Smooth muscle cell (in vitro differentiated cells): ENCODE results near the gene SMARCB1. TPM values are rescaled to one million over a fixed set of nuclear protein-coding genes. Genes with fewer than 3 reads are reported as not detected.

Experiments used
- DNase-seq: peaks from one replicate; lab custom pipeline; 2025; ENCODE audit not compliant: unreplicated experiment; lab: John Stamatoyannopoulos, UW
- H2AFZ ChIP-seq: fragments of 200-600 bp; sonication (generic); 2 replicates; pipeline ENCODE4 v1.6.0; 2016; ENCODE audit warnings: antibody characterized with exemption, low read depth, mild to moderate bottlenecking
- H3F3A ChIP-seq: fragments of 200-600 bp; sonication (generic); 2 replicates; pipeline ENCODE4 v1.6.0; 2017; ENCODE audit warnings: antibody characterized with exemption, low read depth
- H3K27ac ChIP-seq: fragments of 200-600 bp; sonication (generic); 2 replicates; pipeline ENCODE4 v1.5.1; 2016; ENCODE audit warnings: low read depth, mild to moderate bottlenecking
- H3K27me3 ChIP-seq: fragments of 200-600 bp; sonication (generic); 2 replicates; pipeline ENCODE4 v1.6.1; 2016; ENCODE audit warnings: low read depth, mild to moderate bottlenecking
- H3K36me3 ChIP-seq: fragments of 200-600 bp; sonication (generic); 2 replicates; pipeline ENCODE4 v1.5.1; 2016; ENCODE audit warnings: low read depth
- H3K4me1 ChIP-seq: fragments of 200-600 bp; sonication (generic); 2 replicates; pipeline ENCODE4 v1.5.1; 2016; ENCODE audit warnings: low read depth
- H3K4me2 ChIP-seq: fragments of 200-600 bp; sonication (generic); 2 replicates; pipeline ENCODE4 v1.6.0; 2016; ENCODE audit warnings: mild to moderate bottlenecking
- H3K4me3 ChIP-seq: fragments of 200-600 bp; sonication (generic); 2 replicates; pipeline ENCODE4 v1.5.1; 2016; ENCODE audit warnings: mild to moderate bottlenecking
- H3K79me2 ChIP-seq: fragments of 200-600 bp; sonication (generic); 2 replicates; pipeline ENCODE4 v1.6.0; 2016; ENCODE audit warnings: low read depth, mild to moderate bottlenecking
- H3K9ac ChIP-seq: fragments of 200-600 bp; sonication (generic); 2 replicates; pipeline ENCODE4 v1.6.0; 2016; ENCODE audit warnings: low read depth
- H3K9me3 ChIP-seq: fragments of 200-600 bp; sonication (generic); replicated peaks from 2 replicates; pipeline ENCODE4 v1.5.1; 2016; ENCODE audit warnings: low read depth
- H4K20me1 ChIP-seq: fragments of 200-600 bp; sonication (generic); 2 replicates; pipeline ENCODE4 v1.6.0; 2016; ENCODE audit warnings: low read depth
- WGBS: methylation state at CpG from one replicate; pipeline ENCODE4 v1.1.7; 2016; ENCODE audit warnings: low lambda C conversion rate; 5-methylcytosine and 5-hydroxymethylcytosine counted together
- polyA plus RNA-seq: library from polyadenylated mRNA; unstranded; fragments of >200 nt; fragmentation: Nextera tagmentation; extraction: Ambion mirVana; gene quantifications from 2 replicates; pipeline ENCODE4 v1.2.1, GENCODE V29; 2016
- total RNA-seq: library from RNA; depleted of rRNA; stranded (reverse); fragments of >200 nt; gene quantifications from 2 replicates; pipeline ENCODE4 v1.2.3, GENCODE V29; 2014
- TF ChIP-seq, protein P1 (sequence below): fragments of 200-600 bp; sonication (generic); IDR thresholded peaks from 2 replicates; pipeline ENCODE4 v1.5.1; 2017; ENCODE audit warnings: borderline replicate concordance, mild to moderate bottlenecking, antibody characterized with exemption; ENCODE audit not compliant: insufficient read depth, poor library complexity, severe bottlenecking

The SMARCB1 gene
- total and polyA plus RNA-seq, 2 experiments from 2014 or later, result 65.8 to 124 TPM

DNA sequence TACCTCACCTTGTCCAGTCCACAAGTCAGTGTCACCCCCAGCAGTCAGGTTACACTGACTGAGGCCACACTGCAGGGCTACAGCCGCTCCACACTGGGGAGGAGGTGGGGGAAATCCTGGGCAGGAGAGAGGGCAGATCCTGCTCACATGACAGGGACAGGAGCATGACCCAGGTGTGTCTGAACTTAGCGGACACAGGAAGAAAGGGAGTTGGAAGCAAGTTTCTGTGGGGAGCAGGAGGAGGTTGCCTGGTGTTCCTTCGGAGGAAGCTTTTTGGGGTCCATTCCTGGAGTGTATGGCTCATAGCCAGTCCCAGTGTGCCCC lies 8.2 kb upstream of the SMARCB1 start:
- H3K9ac ChIP-seq, result no peak overlapping the region
- no peaks in the 10 kb centered on the region for H3K27me3 ChIP-seq
- WGBS, result 94% methylated on average over 3 of the region's 3 CpGs
- H2AFZ ChIP-seq, result no peak overlapping the region
- H3K79me2 ChIP-seq, result no peaks in the 10 kb centered on the region
- TF ChIP-seq, protein P1, sequence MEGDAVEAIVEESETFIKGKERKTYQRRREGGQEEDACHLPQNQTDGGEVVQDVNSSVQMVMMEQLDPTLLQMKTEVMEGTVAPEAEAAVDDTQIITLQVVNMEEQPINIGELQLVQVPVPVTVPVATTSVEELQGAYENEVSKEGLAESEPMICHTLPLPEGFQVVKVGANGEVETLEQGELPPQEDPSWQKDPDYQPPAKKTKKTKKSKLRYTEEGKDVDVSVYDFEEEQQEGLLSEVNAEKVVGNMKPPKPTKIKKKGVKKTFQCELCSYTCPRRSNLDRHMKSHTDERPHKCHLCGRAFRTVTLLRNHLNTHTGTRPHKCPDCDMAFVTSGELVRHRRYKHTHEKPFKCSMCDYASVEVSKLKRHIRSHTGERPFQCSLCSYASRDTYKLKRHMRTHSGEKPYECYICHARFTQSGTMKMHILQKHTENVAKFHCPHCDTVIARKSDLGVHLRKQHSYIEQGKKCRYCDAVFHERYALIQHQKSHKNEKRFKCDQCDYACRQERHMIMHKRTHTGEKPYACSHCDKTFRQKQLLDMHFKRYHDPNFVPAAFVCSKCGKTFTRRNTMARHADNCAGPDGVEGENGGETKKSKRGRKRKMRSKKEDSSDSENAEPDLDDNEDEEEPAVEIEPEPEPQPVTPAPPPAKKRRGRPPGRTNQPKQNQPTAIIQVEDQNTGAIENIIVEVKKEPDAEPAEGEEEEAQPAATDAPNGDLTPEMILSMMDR, result no peak
- no peak for DNase-seq
- no peaks in the 10 kb centered on the region for H3K9me3 ChIP-seq
- peaks cover 4% of the 10 kb centered on the region for H3K4me1 ChIP-seq
- no peaks in the 10 kb centered on the region for H3F3A ChIP-seq
- no peaks in the 10 kb centered on the region for H3K36me3 ChIP-seq
- H4K20me1 ChIP-seq, result no peaks in the 10 kb centered on the region
- no peak overlapping the region for H3K4me2 ChIP-seq
- H3K27ac ChIP-seq, result no peak overlapping the region
- H3K4me3 ChIP-seq, result no peak overlapping the region

DNA sequence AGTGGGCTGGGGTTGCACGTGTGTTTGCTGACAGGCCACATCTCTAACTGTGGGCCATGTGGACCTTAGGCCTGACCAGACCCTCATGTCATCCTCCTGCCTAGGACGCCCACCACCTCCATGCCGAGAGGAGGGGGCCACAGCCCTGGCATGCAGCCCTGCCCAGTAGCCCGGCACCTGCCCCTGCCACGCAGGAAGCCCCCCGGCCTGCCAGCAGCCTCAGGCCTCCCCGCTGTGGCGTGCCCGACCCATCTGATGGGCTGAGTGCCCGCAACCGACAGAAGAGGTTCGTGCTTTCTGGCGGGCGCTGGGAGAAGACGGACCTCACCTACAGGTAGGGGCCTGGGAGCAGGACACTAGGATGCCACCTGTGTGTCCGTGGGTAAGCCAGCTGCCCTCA lies 7.7 kb upstream of the SMARCB1 start:
- no peaks in the 10 kb centered on the region for H3K79me2 ChIP-seq
- no peaks in the 10 kb centered on the region for H3F3A ChIP-seq
- TF ChIP-seq, protein P1, result no peak
- no peaks in the 10 kb centered on the region for H3K9me3 ChIP-seq
- 99% methylated on average over 16 of the region's 16 CpGs for WGBS
- H3K9ac ChIP-seq, result no peak overlapping the region
- H3K27ac ChIP-seq, result no peak overlapping the region
- H3K4me1 ChIP-seq, result peaks cover 4% of the 10 kb centered on the region
- H3K4me2 ChIP-seq, result no peak overlapping the region
- no peaks in the 10 kb centered on the region for H3K27me3 ChIP-seq
- H3K4me3 ChIP-seq, result no peak overlapping the region
- DNase-seq, result no peak
- H4K20me1 ChIP-seq, result no peaks in the 10 kb centered on the region
- H2AFZ ChIP-seq, result no peak overlapping the region
- H3K36me3 ChIP-seq, result no peaks in the 10 kb centered on the region

DNA sequence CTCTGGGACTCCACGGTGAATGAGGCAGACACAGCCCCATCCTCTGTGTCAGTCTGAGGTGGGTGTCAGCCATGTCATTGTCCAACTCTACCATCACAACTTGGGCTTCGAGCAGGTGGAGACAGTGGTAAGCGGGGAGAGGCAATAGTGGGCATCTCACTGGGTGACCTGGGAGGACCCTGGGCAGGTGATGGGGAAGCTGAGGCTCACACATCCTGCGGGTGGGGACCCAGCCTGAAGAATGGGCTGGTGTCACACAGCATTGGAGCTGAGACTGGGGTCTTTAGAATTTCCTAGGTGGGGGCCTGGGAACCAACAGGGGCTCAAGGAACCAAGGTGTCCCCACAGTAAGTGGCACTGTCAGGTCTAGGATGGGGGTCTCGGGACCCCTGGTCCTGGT lies 7.0 kb upstream of the SMARCB1 start:
- no peaks in the 10 kb centered on the region for H3F3A ChIP-seq
- no peaks in the 10 kb centered on the region for H3K79me2 ChIP-seq
- H3K36me3 ChIP-seq, result no peaks in the 10 kb centered on the region
- no peak overlapping the region for H2AFZ ChIP-seq
- H3K4me1 ChIP-seq, result peaks cover 2% of the 10 kb centered on the region
- WGBS, result 94% methylated on average over 5 of the region's 5 CpGs
- no peaks in the 10 kb centered on the region for H3K27me3 ChIP-seq
- no peak overlapping the region for H3K27ac ChIP-seq
- TF ChIP-seq, protein P1, result no peak
- H4K20me1 ChIP-seq, result no peaks in the 10 kb centered on the region
- H3K4me2 ChIP-seq, result no peak overlapping the region
- H3K9me3 ChIP-seq, result no peaks in the 10 kb centered on the region
- no peak overlapping the region for H3K4me3 ChIP-seq
- no peak overlapping the region for H3K9ac ChIP-seq
- no peak for DNase-seq

DNA sequence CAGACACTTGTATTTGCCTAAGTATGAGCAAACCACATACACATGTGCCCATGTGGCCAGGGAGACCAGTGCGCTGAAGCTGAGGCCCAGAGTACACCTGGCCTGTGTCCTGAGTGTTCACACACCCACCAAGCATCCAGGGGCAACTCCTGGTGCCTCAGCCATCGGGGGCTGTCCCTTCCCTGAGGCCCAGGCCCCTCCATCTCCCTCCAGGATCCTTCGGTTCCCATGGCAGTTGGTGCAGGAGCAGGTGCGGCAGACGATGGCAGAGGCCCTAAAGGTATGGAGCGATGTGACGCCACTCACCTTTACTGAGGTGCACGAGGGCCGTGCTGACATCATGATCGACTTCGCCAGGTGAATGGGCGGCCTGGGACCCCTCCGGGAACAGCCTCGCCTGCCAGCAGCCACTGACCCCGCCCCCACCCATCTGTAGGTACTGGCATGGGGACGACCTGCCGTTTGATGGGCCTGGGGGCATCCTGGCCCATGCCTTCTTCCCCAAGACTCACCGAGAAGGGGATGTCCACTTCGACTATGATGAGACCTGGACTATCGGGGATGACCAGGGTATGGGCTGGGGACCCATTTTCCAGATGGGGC lies 6.5 kb upstream of the SMARCB1 start:
- Histone ChIP-seq H3K9ac (no peak overlapping the region), H3F3A (no peaks in the 10 kb centered on the region), H3K9me3 (no peaks in the 10 kb centered on the region), H3K36me3 (no peaks in the 10 kb centered on the region), H3K27ac (no peak overlapping the region), H3K4me3 (no peak overlapping the region), H3K27me3 (no peaks in the 10 kb centered on the region), H4K20me1 (no peaks in the 10 kb centered on the region), H3K4me1 (no peaks in the 10 kb centered on the region), H2AFZ (no peak overlapping the region), H3K79me2 (no peaks in the 10 kb centered on the region), H3K4me2 (no peak overlapping the region)
- no peak for DNase-seq
- TF ChIP-seq, protein P1, result no peak
- 88% methylated on average over 20 of the region's 20 CpGs for WGBS
